ENCODE data around the gene CHST15. TPM values are rescaled to one million over a fixed set of nuclear protein-coding genes. Genes with fewer than 3 reads are reported as not detected.
A peak's percentile ranks its signal among the peaks of the same experiment; 100 is the strongest.
"Not testable (repeated sequence)": the region's sequence is repeated elsewhere in the genome, so short reads cannot be mapped to it uniquely, and the experiment has no call there.

CHST15 gene
- total RNA-seq, 1 donor, result 16.4 TPM

- no peak overlapping the region for H3K4me3 ChIP-seq (ENCODE audit: low read depth, low read length)
- TF ChIP-seq CTCF (IDR thresholded peaks at IDR 0.05; ENCODE audit: insufficient read depth, low read depth, low read length), result no peak
- DNase-seq (ENCODE audit: low read depth), result no peak
Observed at GRCh38 chr10:124096494-124096893, 3.1 kb upstream of the CHST15 start.

GRCh38 chr10:124095801-124096200 is 2.4 kb upstream of the CHST15 start:
- DNase-seq (ENCODE audit: low read depth); H3K4me3 ChIP-seq (ENCODE audit: low read depth, low read length): not testable (repeated sequence)

GRCh38 chr10:124095096-124095495 is 1.7 kb upstream of the CHST15 start:
- TF ChIP-seq CTCF (IDR thresholded peaks at IDR 0.05; ENCODE audit: insufficient read depth, low read depth, low read length), result no peak
- no peak overlapping the region for H3K4me3 ChIP-seq (ENCODE audit: low read depth, low read length)
- no peak for DNase-seq (ENCODE audit: low read depth)

- no peak overlapping the region for H3K4me3 ChIP-seq (ENCODE audit: low read depth, low read length)
- no peak for TF ChIP-seq CTCF (IDR thresholded peaks at IDR 0.05; ENCODE audit: insufficient read depth, low read depth, low read length)
- no peak for DNase-seq (ENCODE audit: low read depth)
Observed at GRCh38 chr10:124094419-124094785, 1.0 kb upstream of the CHST15 start.

- peak; percentile 34 for DNase-seq (ENCODE audit: low read depth)
- peak overlapping the region; percentile 61 for H3K4me3 ChIP-seq (ENCODE audit: low read depth, low read length)
Observed at GRCh38 chr10:124093774-124094418, 498 bp upstream of the CHST15 start.

- H3K4me3 ChIP-seq (ENCODE audit: low read depth, low read length), result peak overlapping the region; percentile 61
- no peak for TF ChIP-seq CTCF (IDR thresholded peaks at IDR 0.05; ENCODE audit: insufficient read depth, low read depth, low read length)
- DNase-seq (ENCODE audit: low read depth), result peak; percentile 46
Observed at GRCh38 chr10:124092250-124092859, 1.0 kb downstream of the CHST15 start.

GRCh38 chr10:124091646-124092249 is 1.6 kb downstream of the CHST15 start:
- H3K4me3 ChIP-seq (ENCODE audit: low read depth, low read length), result peak overlapping the region; percentile 54
- DNase-seq (ENCODE audit: low read depth), result no peak
- TF ChIP-seq CTCF (IDR thresholded peaks at IDR 0.05; ENCODE audit: insufficient read depth, low read depth, low read length), result no peak
